Psoas muscle (tissue), 8 donors: ENCODE data around the gene MBD4. TPM values are rescaled to one million over a fixed set of nuclear protein-coding genes. Genes with fewer than 3 reads are reported as not detected.

Experiments used
- ATAC-seq, 4 donors: fragments of 200-7000 bp; cut with Tn5 transposase; one replicate each; pipeline ENCODE4 v1.9.1; 2020; ENCODE audit warnings: moderate library complexity in 3 of 4, mild to moderate bottlenecking in 2 of 4
- DNase-seq, 2 donors: peaks; one replicate each; pipeline ENCODE4 v3.0.0-alpha.2; 2020
- H3K27ac ChIP-seq: fragments of 200-600 bp; one replicate; pipeline ENCODE4 v1.8.0; 2022
- H3K27me3 ChIP-seq, 3 donors: fragments of 200-600 bp in 1 of 3; one replicate each; pipeline versions ENCODE4 v1.6.1 to v1.8.0; 2013 to 2022; ENCODE audit warnings: low read length in 2 of 3, mild to moderate bottlenecking in 2 of 3, moderate library complexity in 1 of 3; ENCODE audit not compliant: insufficient read depth in 3 of 3
- H3K36me3 ChIP-seq, 2 donors: fragments of 200-600 bp in 1 of 2; one replicate each; pipeline versions ENCODE4 v1.6.1 to v1.8.0; 2013 to 2022; ENCODE audit warnings: low read depth in 1 of 2, mild to moderate bottlenecking in 1 of 2, moderate library complexity in 1 of 2; ENCODE audit not compliant: insufficient read depth in 1 of 2
- H3K4me1 ChIP-seq: fragments of 200-600 bp; one replicate; pipeline ENCODE4 v1.8.0; 2022
- H3K4me3 ChIP-seq: fragments of 200-600 bp; one replicate; pipeline ENCODE4 v1.8.0; 2022; ENCODE audit warnings: mild to moderate bottlenecking
- H3K9me3 ChIP-seq: fragments of 200-600 bp; one replicate; pipeline ENCODE4 v1.8.0; 2022
- CTCF ChIP-seq: fragments of 200-600 bp; IDR thresholded peaks from one replicate; pipeline ENCODE4 v1.8.0; 2022; ENCODE audit warnings: antibody characterized with exemption
- WGBS, 3 donors: extraction: QIAGEN DNeasy Blood & Tissue Kit; methylation state at CpG; one replicate each; pipeline versions ENCODE4 v1.1.6 to v1.1.7; 2013; 5-methylcytosine and 5-hydroxymethylcytosine counted together
- intact Hi-C, 2 donors: fragments of 100-400 bp; cut with DNase I; formaldehyde crosslinking; loops; one replicate each; pipeline versions ENCODE4 v1.11.0 to v1.14.2; 2022
- polyA plus RNA-seq, 3 donors: library from polyadenylated mRNA; stranded (reverse); fragments of 200-250 nt; gene quantifications; one replicate each; pipeline ENCODE4 v1.2.3, GENCODE V29; 2013
- total RNA-seq, 4 donors: library from RNA; stranded (reverse); fragmentation: NEBNext Ultra II Directional in 2 of 4; extraction: Animal tissue kit (Norgen Biotek cat#: 25700) in 2 of 4; gene quantifications; one replicate each; pipeline versions ENCODE4 v1.2.1 to v1.2.4, GENCODE V29; 2021 to 2023
- donor health status: healthy with polysubstance abuse.
- donor health status: DM: no; HTN: no; CAD: no; lungs with moderate emphysema.
- donor health status: Bipolar disorder and iron deficiency.
- donor health status: healthy.
- donor health status: DM: yes; HTN: yes; CAD: no.
- donor health status: DM: no; HTN: no; CAD: no.
- donor health status: DM: no; HTN: no; CAD: no.
- donor health status: DM: yes; HTN: yes; CAD: no.

MBD4 gene
- total and polyA plus RNA-seq, 7 donors = 16.0 to 30.4 (median 19.1) TPM

GRCh38 chr3:129473067-129473768 lies 33.5 kb upstream of the MBD4 start:
- no peak for ATAC-seq

GRCh38 chr3:129470861-129471260 lies 31.1 kb upstream of the MBD4 start:
- Histone ChIP-seq H3K4me1 (no peaks in the 10 kb centered on the region), H3K27me3 (no peaks in the 10 kb centered on the region), H3K27ac (no peak overlapping the region), H3K36me3 (peaks cover 2 to 9% of the 10 kb centered on the region in 2 donors), H3K9me3 (no peaks in the 10 kb centered on the region), H3K4me3 (no peak overlapping the region)
- intact Hi-C loops = no loop called here
- ATAC-seq = no peak
- no peak for DNase-seq
- WGBS, 3 donors = 98 to 100% (median 100%) methylated on average over 2 of the region's 2 CpGs
- no peak for TF ChIP-seq CTCF

More at GRCh38 chr3:129473067-129473768, 33.5 kb upstream of the MBD4 start:
- Histone ChIP-seq H3K4me1 (no peaks in the 10 kb centered on the region), H3K27ac (no peak overlapping the region), H3K36me3 (peaks cover 2 to 30% of the 10 kb centered on the region in 2 donors), H3K27me3 (no peaks in the 10 kb centered on the region), H3K9me3 (no peaks in the 10 kb centered on the region), H3K4me3 (no peak overlapping the region)
- 83 to 91% (median 90%) methylated on average over 4 of the region's 4 CpGs for WGBS, 3 donors
- no peak for DNase-seq
- no peak for TF ChIP-seq CTCF
- intact Hi-C loops = no loop called here

GRCh38 chr3:129469026-129469425 lies 29.3 kb upstream of the MBD4 start:
- no peak for ATAC-seq
- DNase-seq = no peak
- no peak overlapping the region for H3K27ac ChIP-seq
- no peak for TF ChIP-seq CTCF
- no peaks in the 10 kb centered on the region for H3K27me3 ChIP-seq
- no peaks in the 10 kb centered on the region for H3K4me1 ChIP-seq
- no peak overlapping the region for H3K4me3 ChIP-seq
- intact Hi-C loops = no loop called here
- no peaks in the 10 kb centered on the region for H3K9me3 ChIP-seq
- WGBS, 3 donors = 72 to 79% (median 73%) methylated on average over 2 of the region's 2 CpGs
- peaks cover 2 to 9% of the 10 kb centered on the region in 2 donors for H3K36me3 ChIP-seq

- peaks cover 0 to 9% of the 10 kb centered on the region in 2 donors for H3K36me3 ChIP-seq
- WGBS, 3 donors = 74 to 86% (median 76%) methylated on average over 1 of the region's 1 CpG
These were observed 28.2 kb upstream of the MBD4 start for GRCh38 chr3:129467932-129468331.

More at GRCh38 chr3:129467932-129468331, 28.2 kb upstream of the MBD4 start:
- H3K9me3 ChIP-seq = no peaks in the 10 kb centered on the region
- DNase-seq = no peak
- no peaks in the 10 kb centered on the region for H3K27me3 ChIP-seq
- no peak overlapping the region for H3K4me3 ChIP-seq
- no peak overlapping the region for H3K27ac ChIP-seq
- ATAC-seq = no peak
- intact Hi-C loops = no loop called here
- no peak for TF ChIP-seq CTCF
- no peaks in the 10 kb centered on the region for H3K4me1 ChIP-seq
